Measurements from ENCODE around the gene DMRT2. TPM values are rescaled to one million over a fixed set of nuclear protein-coding genes. Genes with fewer than 3 reads are reported as not detected.

DMRT2 gene
- total RNA-seq, 4 donors from 2014 or later, result 6.8 to 19.0 (median 7.8) TPM

DNA sequence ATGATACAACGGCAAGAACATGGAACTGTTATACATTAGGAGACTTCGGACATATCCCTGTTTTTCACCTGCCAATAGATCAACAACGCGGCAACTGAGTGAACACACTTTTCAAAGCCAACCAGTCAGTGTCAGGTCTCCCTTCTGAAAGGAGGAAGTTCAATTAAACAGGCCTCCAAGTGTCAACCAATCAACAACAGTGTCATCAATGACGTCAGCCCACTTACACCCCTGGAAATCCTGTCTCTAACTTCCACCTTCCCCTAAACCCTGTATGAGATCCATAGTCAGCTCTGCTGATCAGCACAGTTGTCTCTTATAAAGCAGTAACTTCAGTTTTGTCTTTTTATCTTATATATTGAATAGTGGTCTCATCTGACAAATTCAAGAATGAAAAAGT, 37.1 kb upstream of the DMRT2 start:
- TF ChIP-seq, protein P1, sequence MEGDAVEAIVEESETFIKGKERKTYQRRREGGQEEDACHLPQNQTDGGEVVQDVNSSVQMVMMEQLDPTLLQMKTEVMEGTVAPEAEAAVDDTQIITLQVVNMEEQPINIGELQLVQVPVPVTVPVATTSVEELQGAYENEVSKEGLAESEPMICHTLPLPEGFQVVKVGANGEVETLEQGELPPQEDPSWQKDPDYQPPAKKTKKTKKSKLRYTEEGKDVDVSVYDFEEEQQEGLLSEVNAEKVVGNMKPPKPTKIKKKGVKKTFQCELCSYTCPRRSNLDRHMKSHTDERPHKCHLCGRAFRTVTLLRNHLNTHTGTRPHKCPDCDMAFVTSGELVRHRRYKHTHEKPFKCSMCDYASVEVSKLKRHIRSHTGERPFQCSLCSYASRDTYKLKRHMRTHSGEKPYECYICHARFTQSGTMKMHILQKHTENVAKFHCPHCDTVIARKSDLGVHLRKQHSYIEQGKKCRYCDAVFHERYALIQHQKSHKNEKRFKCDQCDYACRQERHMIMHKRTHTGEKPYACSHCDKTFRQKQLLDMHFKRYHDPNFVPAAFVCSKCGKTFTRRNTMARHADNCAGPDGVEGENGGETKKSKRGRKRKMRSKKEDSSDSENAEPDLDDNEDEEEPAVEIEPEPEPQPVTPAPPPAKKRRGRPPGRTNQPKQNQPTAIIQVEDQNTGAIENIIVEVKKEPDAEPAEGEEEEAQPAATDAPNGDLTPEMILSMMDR (IDR thresholded peaks at IDR 0.05; ENCODE audit: low read depth), result no peak

DNA sequence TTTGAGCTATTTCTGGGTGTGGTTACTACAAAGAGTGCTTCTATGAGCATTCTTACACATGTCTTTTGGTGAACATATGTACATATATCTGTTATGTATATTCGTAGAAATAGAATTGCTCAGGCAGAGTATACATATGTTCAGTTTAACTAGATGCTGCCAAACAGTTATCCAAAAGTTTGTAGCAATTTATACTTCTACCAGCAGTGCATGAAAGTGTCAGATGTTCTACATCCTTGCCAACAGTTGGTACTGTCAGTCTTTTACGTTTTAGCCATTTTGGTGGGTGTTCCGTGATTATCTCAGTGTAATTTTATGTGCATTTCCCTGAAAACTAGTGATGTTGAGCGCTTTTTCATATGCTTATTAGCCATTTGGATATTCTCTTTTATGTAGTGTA, 35.9 kb upstream of the DMRT2 start:
- TF ChIP-seq, protein P1 (IDR thresholded peaks at IDR 0.05; ENCODE audit: low read depth), result no peak

DNA sequence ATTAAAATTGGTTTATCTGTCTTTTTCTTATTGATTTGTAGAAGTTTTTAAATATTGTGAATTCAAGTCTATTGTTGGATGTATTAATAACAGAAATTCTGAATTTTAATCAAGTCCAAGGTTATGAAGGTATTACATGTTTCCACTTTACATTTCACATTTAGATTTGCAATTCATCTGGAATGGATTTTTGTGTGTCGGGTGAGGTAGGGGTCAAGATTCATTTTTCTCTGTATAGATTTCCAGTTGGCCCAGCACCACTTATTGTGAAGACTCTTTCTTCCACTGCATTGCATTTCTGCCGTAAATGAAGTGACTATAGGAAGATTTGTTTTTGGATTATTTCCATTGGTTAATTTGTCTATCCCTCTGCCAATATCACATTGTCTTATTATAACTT, 35.5 kb upstream of the DMRT2 start:
- TF ChIP-seq, protein P1 (IDR thresholded peaks at IDR 0.05; ENCODE audit: low read depth), result no peak

DNA sequence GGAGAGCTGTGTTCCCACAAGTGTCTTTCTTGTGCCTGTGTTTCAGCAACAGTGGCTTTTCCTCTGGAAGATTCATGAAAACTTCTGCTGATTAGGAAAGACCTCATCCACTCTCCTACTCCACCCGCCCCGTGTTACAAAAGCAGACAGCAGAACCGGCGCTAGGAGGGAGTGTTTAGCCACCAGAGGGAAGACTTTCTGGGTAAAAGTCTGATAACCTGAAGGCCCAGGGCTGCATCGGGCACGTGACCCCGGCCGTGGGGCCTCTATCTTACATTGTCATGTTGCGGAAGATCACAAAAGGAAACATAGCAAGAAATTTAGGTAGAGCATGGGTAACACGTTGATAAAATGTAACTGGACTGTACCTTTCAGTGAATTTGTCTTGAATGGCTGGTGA, 32.0 kb upstream of the DMRT2 start:
- TF ChIP-seq, protein P1 (IDR thresholded peaks at IDR 0.05; ENCODE audit: low read depth), result no peak

DNA sequence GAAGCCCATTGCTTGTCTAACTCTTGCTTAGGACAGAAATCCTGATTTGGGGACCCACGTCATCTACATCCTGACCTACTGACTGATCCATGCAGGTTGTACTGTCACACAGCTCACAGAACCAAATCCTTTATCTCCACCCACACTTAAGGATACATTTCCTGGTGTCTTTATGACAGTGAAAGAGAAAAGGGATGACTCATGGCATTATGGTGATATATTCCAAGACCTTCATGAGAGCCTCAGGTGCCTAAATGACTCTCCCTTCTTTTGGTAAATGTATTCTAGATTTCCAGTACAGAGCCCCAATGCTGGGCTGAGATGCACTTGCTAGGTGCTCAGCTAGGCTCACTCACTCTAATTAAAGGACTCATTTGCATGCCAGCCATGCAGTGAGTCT, 26.0 kb upstream of the DMRT2 start:
- TF ChIP-seq, protein P1 (IDR thresholded peaks at IDR 0.05; ENCODE audit: low read depth), result no peak

DNA sequence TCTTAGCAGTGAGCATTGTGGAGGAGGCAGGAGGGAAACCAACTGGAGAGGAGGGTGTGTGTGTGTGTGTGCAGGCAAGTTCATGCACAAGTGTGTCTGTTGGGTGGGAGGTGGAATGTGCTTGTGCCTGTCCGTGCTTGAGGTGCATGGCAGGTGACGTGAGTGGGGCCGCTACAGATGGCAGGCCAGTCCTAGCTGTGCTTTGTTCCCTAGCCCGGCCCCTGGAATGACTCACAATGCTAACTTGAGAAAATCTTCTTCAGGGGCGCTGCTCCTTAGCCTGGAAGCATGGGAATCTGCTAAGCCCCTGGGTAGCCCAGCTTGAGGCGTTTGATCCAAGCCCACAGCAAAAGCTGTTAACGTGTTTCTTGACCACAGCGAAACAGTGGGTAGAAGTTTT, 25.0 kb upstream of the DMRT2 start:
- TF ChIP-seq, protein P1 (IDR thresholded peaks at IDR 0.05; ENCODE audit: low read depth), result no peak

DNA sequence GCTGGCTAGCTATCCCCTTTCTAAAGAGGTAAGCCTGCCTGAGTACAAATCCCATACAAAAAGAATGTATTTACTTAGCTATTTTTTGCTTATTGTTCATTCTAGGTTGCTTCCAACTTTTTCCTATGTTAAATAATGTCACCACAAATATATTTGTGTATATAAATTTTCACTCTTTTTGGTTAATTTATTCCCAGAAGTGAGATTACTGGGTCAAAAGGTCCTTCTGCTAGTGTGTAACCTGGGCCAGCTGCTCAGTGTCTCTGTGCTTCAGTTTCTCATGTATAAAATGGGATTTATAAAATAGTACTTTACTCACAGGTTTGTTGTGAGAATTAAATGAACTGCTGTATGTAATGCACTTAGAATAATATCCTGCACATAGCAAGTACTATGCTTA, 23.9 kb upstream of the DMRT2 start:
- TF ChIP-seq, protein P1 (IDR thresholded peaks at IDR 0.05; ENCODE audit: low read depth), result no peak
